ENCODE measurements around the gene ADCY2.
A peak's percentile ranks its signal among the peaks of the same experiment; 100 is the strongest.

Gene ADCY2

GRCh38 chr5:7464182-7464581 is 68.2 kb downstream of the ADCY2 start:
- H3K4me1 ChIP-seq (ENCODE audit: control insufficient read depth, insufficient read depth, low read length), result no peaks in the 10 kb centered on the region
- H3K4me3 ChIP-seq (ENCODE audit: low read depth, low read length), result no peak overlapping the region
- H3K36me3 ChIP-seq (ENCODE audit: control insufficient read depth in 2 of 2, insufficient read depth in 1 of 2, low read length in 2 of 2), result no peaks in the 10 kb centered on the region
- CTCF ChIA-PET, result interaction anchor here (0.9 to 1.1 kb wide), 4 partner anchors 8 to 386 kb away, joined by 3 to 6 read pairs (median 3); no protein-coding TSS in a partner anchor
- TF ChIP-seq, protein P1, sequence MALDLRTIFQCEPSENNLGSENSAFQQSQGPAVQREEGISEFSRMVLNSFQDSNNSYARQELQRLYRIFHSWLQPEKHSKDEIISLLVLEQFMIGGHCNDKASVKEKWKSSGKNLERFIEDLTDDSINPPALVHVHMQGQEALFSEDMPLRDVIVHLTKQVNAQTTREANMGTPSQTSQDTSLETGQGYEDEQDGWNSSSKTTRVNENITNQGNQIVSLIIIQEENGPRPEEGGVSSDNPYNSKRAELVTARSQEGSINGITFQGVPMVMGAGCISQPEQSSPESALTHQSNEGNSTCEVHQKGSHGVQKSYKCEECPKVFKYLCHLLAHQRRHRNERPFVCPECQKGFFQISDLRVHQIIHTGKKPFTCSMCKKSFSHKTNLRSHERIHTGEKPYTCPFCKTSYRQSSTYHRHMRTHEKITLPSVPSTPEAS (tag by site-specific recombination; IDR thresholded peaks at IDR 0.05), result no peak
- no peak for TF ChIP-seq ZNF558 (tag by site-specific recombination; IDR thresholded peaks at IDR 0.05)
- POLR2A ChIA-PET, result no interaction called here
- H3K27ac ChIP-seq (ENCODE audit: extremely low read depth, low read depth, low read length), result no peak overlapping the region
- H3K9me3 ChIP-seq (ENCODE audit: control insufficient read depth, insufficient read depth, low read depth, low read length), result no peaks in the 10 kb centered on the region

- H3K36me3 ChIP-seq (ENCODE audit: control insufficient read depth in 2 of 2, insufficient read depth in 1 of 2, low read length in 2 of 2), result no peaks in the 10 kb centered on the region
- H3K4me1 ChIP-seq (ENCODE audit: control insufficient read depth, insufficient read depth, low read length), result no peaks in the 10 kb centered on the region
- H3K27ac ChIP-seq (ENCODE audit: extremely low read depth, low read depth, low read length), result no peak overlapping the region
- ChIA-PET POLR2A (no interaction called here), CTCF (interaction anchor here (0.7 kb wide), 1 partner anchor 349 kb away, joined by 3 read pairs; no protein-coding TSS in a partner anchor)
- TF ChIP-seq ZNF157 (tag by site-specific recombination; IDR thresholded peaks at IDR 0.05), result no peak
- H3K4me3 ChIP-seq (ENCODE audit: low read depth, low read length), result no peak overlapping the region
- no peaks in the 10 kb centered on the region for H3K9me3 ChIP-seq (ENCODE audit: control insufficient read depth, insufficient read depth, low read depth, low read length)
These were observed 71.2 kb downstream of the ADCY2 start for GRCh38 chr5:7467179-7467578.

DNA sequence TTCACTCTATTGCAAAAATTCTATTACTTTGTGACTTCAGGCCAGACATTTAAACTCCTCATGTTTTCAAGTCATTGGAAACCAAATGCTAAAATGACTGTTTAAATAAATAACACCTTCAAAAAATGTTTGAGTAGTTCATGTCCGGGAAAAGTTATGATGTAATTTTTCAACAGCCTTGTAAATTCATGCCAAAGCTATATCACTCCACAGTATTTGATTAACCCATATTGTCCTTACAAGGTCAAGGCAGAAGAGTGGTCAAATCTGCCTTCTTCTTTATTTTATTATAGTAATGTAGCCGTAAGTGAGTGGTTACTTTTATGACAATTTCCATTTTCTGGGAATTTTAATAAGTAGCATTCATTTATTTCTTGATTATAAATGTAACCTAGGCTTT is 72.8 kb downstream of the ADCY2 start:
- Histone ChIP-seq H3K9me3 (ENCODE audit: control insufficient read depth, insufficient read depth, low read depth, low read length) (no peaks in the 10 kb centered on the region), H3K36me3 (ENCODE audit: control insufficient read depth in 2 of 2, insufficient read depth in 1 of 2, low read length in 2 of 2) (no peaks in the 10 kb centered on the region), H3K27ac (ENCODE audit: extremely low read depth, low read depth, low read length) (no peak overlapping the region), H3K4me3 (ENCODE audit: low read depth, low read length) (no peak overlapping the region), H3K4me1 (ENCODE audit: control insufficient read depth, insufficient read depth, low read length) (no peaks in the 10 kb centered on the region)
- ChIA-PET CTCF (interaction anchor here (0.5 kb wide), 1 partner anchor 58 kb away, joined by 3 read pairs; no protein-coding TSS in a partner anchor), POLR2A (no interaction called here)
- no peak for TF ChIP-seq ZBTB48 (tag by site-specific recombination; IDR thresholded peaks at IDR 0.05)
- no peak for TF ChIP-seq IKZF3 (tag by site-specific recombination; IDR thresholded peaks at IDR 0.05)
- TF ChIP-seq ZNF610 (tag by site-specific recombination; IDR thresholded peaks at IDR 0.05; ENCODE audit: borderline replicate concordance), result no peak
- no peak for TF ChIP-seq BCL11B (tag by site-specific recombination; IDR thresholded peaks at IDR 0.05; ENCODE audit: low read depth)
- no peak for TF ChIP-seq GFI1B (tag by site-specific recombination; IDR thresholded peaks at IDR 0.05)
- TF ChIP-seq, protein P2, sequence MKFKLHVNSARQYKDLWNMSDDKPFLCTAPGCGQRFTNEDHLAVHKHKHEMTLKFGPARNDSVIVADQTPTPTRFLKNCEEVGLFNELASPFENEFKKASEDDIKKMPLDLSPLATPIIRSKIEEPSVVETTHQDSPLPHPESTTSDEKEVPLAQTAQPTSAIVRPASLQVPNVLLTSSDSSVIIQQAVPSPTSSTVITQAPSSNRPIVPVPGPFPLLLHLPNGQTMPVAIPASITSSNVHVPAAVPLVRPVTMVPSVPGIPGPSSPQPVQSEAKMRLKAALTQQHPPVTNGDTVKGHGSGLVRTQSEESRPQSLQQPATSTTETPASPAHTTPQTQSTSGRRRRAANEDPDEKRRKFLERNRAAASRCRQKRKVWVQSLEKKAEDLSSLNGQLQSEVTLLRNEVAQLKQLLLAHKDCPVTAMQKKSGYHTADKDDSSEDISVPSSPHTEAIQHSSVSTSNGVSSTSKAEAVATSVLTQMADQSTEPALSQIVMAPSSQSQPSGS (tag by site-specific recombination; IDR thresholded peaks at IDR 0.05; ENCODE audit: low read depth), result no peak
- no peak for TF ChIP-seq ZBTB21 (tag by site-specific recombination; IDR thresholded peaks at IDR 0.05)
- TF ChIP-seq ZNF157 (tag by site-specific recombination; IDR thresholded peaks at IDR 0.05), result no peak
- TF ChIP-seq YY2 (tag by site-specific recombination; IDR thresholded peaks at IDR 0.05), result no peak

DNA sequence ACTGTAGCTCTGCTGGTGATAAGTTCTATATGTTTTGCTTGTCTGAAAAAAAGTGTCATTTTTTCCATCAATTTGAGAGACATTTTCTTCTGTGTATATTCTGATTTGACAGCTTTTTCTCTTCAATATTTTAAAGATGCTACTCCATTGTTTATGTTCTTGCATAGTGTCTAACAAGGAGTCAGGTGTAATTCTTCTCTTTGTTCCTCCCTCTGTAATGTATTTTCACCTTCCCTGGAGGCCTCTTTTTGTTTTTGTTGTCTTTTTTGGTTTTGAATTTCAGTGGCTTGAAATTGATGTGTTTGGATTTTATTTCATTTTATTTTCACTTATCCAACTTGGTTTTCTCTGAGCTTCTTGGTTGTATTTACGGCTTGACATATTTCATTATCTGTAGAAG is 75.8 kb downstream of the ADCY2 start:
- TF ChIP-seq ZNF18 (tag by site-specific recombination; IDR thresholded peaks at IDR 0.05) (no peak), ZBTB1 (tag by site-specific recombination; IDR thresholded peaks at IDR 0.05) (no peak), HOXD13 (CRISPR knock-in tag; IDR thresholded peaks at IDR 0.05; ENCODE audit: borderline replicate concordance) (no peak)
- TF ChIP-seq, protein P3, sequence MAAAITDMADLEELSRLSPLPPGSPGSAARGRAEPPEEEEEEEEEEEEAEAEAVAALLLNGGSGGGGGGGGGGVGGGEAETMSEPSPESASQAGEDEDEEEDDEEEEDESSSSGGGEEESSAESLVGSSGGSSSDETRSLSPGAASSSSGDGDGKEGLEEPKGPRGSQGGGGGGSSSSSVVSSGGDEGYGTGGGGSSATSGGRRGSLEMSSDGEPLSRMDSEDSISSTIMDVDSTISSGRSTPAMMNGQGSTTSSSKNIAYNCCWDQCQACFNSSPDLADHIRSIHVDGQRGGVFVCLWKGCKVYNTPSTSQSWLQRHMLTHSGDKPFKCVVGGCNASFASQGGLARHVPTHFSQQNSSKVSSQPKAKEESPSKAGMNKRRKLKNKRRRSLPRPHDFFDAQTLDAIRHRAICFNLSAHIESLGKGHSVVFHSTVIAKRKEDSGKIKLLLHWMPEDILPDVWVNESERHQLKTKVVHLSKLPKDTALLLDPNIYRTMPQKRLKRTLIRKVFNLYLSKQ (tag by site-specific recombination; IDR thresholded peaks at IDR 0.05; ENCODE audit: borderline replicate concordance), result 0 out of 2 replicates have a peak, but pooled peaks have one; percentile 8
- no peak overlapping the region for H3K4me3 ChIP-seq (ENCODE audit: low read depth, low read length)
- POLR2A ChIA-PET, result no interaction called here
- H3K4me1 ChIP-seq (ENCODE audit: control insufficient read depth, insufficient read depth, low read length), result no peaks in the 10 kb centered on the region
- H3K36me3 ChIP-seq (ENCODE audit: control insufficient read depth in 2 of 2, insufficient read depth in 1 of 2, low read length in 2 of 2), result no peaks in the 10 kb centered on the region
- H3K27ac ChIP-seq (ENCODE audit: extremely low read depth, low read depth, low read length), result no peak overlapping the region
- no peaks in the 10 kb centered on the region; the same call in 1 of the 2 replicates for H3K9me3 ChIP-seq (ENCODE audit: control insufficient read depth, insufficient read depth, low read depth, low read length)
- CTCF ChIA-PET, result no interaction called here

Measured in HEK293 (cell line).